H1 (cell line): ENCODE data around the gene LMAN2. TPM values are rescaled to one million over a fixed set of nuclear protein-coding genes. Genes with fewer than 3 reads are reported as not detected.

Source experiments
- polyA plus RNA-seq, 7 experiments: library from polyadenylated mRNA; depleted of rRNA in 3 of 7; stranded (reverse) in 5 of 7; unstranded in 2 of 7; fragments of >200 nt in 5 of 7; fragments of 200-250 nt in 2 of 7; gene quantifications; 1 replicate in 5 of 7; 2 replicates in 1 of 7; 4 replicates in 1 of 7; pipeline versions ENCODE4 v1.2.1 to v1.2.3, GENCODE V29; 2011 to 2013; ENCODE audit warnings: missing spikeins in 2 of 7, mixed read lengths in 2 of 7
- total RNA-seq: library from RNA; stranded (reverse); fragmentation: NEBNext Ultra II Directional; extraction: Animal tissue kit (Norgen Biotek cat#: 25700); gene quantifications from 2 replicates; pipeline ENCODE4 v1.2.1, GENCODE V29; 2021

Gene LMAN2
- total and polyA plus RNA-seq, 2 of the 8 experiments (the other 6 are each of a cell fraction or from before 2014, with no cell fraction given): 116 to 225 TPM

Other genes starting within 250 kb of the LMAN2 start
- 165 and 168 TPM in 2 replicates for gene NSD1, start 217.9 kb downstream of the LMAN2 start, total RNA-seq
- gene NSD1, start 217.9 kb downstream of the LMAN2 start, polyA plus RNA-seq (2011; rRNA removed): 21.1 and 22.8 TPM in 2 replicates
- 18.8 and 20.5 TPM in 2 replicates for gene RAB24, start 47.9 kb downstream of the LMAN2 start, total RNA-seq
- gene RAB24, start 47.9 kb downstream of the LMAN2 start, polyA plus RNA-seq (2011; rRNA removed): 33.8 and 40.4 TPM in 2 replicates
- 272 and 279 TPM in 2 replicates for gene PRELID1, start 47.9 kb downstream of the LMAN2 start, total RNA-seq
- gene PRELID1, start 47.9 kb downstream of the LMAN2 start, polyA plus RNA-seq (2011; rRNA removed): 428 and 479 TPM in 2 replicates
- 7.7 and 10.3 TPM in 2 replicates for gene MXD3, start 39.8 kb downstream of the LMAN2 start, total RNA-seq
- gene MXD3, start 39.8 kb downstream of the LMAN2 start, polyA plus RNA-seq (2011; rRNA removed): 6.5 and 10.3 TPM in 2 replicates
- 20.6 and 24.4 TPM in 2 replicates for gene RGS14, start 6.3 kb upstream of the LMAN2 start, total RNA-seq
- gene RGS14, start 6.3 kb upstream of the LMAN2 start, polyA plus RNA-seq (2011; rRNA removed): 46.1 and 66.5 TPM in 2 replicates
- not detected in 2 replicates for gene SLC34A1, start 32.8 kb upstream of the LMAN2 start, total RNA-seq
- not detected in 2 replicates for gene SLC34A1, start 32.8 kb upstream of the LMAN2 start, polyA plus RNA-seq (2011; rRNA removed)
- gene PFN3, start 49.0 kb upstream of the LMAN2 start, total RNA-seq: not detected in 2 replicates
- not detected in 2 replicates for gene PFN3, start 49.0 kb upstream of the LMAN2 start, polyA plus RNA-seq (2011; rRNA removed)
- 5.4 and 6.5 TPM in 2 replicates for gene F12, start 57.9 kb upstream of the LMAN2 start, total RNA-seq
- gene F12, start 57.9 kb upstream of the LMAN2 start, polyA plus RNA-seq (2011; rRNA removed): 7.8 and 12.0 TPM in 2 replicates
- gene GRK6, start 75.0 kb upstream of the LMAN2 start, total RNA-seq: 52.0 and 57.8 TPM in 2 replicates
- 31.8 and 50.8 TPM in 2 replicates for gene GRK6, start 75.0 kb upstream of the LMAN2 start, polyA plus RNA-seq (2011; rRNA removed)
- gene PRR7, start 95.1 kb upstream of the LMAN2 start, total RNA-seq: 8.0 and 8.6 TPM in 2 replicates
- gene PRR7, start 95.1 kb upstream of the LMAN2 start, polyA plus RNA-seq (2011; rRNA removed): 11.8 and 23.1 TPM in 2 replicates
- 325 and 333 TPM in 2 replicates for gene DBN1, start 122.0 kb upstream of the LMAN2 start, total RNA-seq
- gene DBN1, start 122.0 kb upstream of the LMAN2 start, polyA plus RNA-seq (2011; rRNA removed): 168 and 250 TPM in 2 replicates
- gene PDLIM7, start 145.9 kb upstream of the LMAN2 start, total RNA-seq: 86.7 and 94.2 TPM in 2 replicates
- 67.3 and 118 TPM in 2 replicates for gene PDLIM7, start 145.9 kb upstream of the LMAN2 start, polyA plus RNA-seq (2011; rRNA removed)
- 6.4 and 8.6 TPM in 2 replicates for gene DOK3, start 158.2 kb upstream of the LMAN2 start, total RNA-seq
- gene DOK3, start 158.2 kb upstream of the LMAN2 start, polyA plus RNA-seq (2011; rRNA removed): 4.2 and 6.3 TPM in 2 replicates
- 101 and 102 TPM in 2 replicates for gene DDX41, start 165.3 kb upstream of the LMAN2 start, total RNA-seq
- 135 and 187 TPM in 2 replicates for gene DDX41, start 165.3 kb upstream of the LMAN2 start, polyA plus RNA-seq (2011; rRNA removed)
- 69.8 and 75.2 TPM in 2 replicates for gene FAM193B, start 202.9 kb upstream of the LMAN2 start, total RNA-seq
- 49.9 and 91.8 TPM in 2 replicates for gene FAM193B, start 202.9 kb upstream of the LMAN2 start, polyA plus RNA-seq (2011; rRNA removed)
- 156 and 160 TPM in 2 replicates for gene TMED9, start 240.5 kb upstream of the LMAN2 start, total RNA-seq
- 130 and 141 TPM in 2 replicates for gene TMED9, start 240.5 kb upstream of the LMAN2 start, polyA plus RNA-seq (2011; rRNA removed)
- 17.3 and 18.7 TPM in 2 replicates for gene B4GALT7, start 248.5 kb upstream of the LMAN2 start, total RNA-seq
- gene B4GALT7, start 248.5 kb upstream of the LMAN2 start, polyA plus RNA-seq (2011; rRNA removed): 31.9 and 38.1 TPM in 2 replicates